SK-N-SH (cell line): ENCODE measurements around the gene ARHGAP26.

ENCODE experiments used
- GABPA ChIP-seq: IDR thresholded peaks from 2 replicates; pipeline ENCODE4 v1.4.0; 2012; ENCODE audit warnings: low read depth, mild to moderate bottlenecking
- TF ChIP-seq, protein P1 (sequence below): IDR thresholded peaks from 2 replicates; pipeline ENCODE4 v1.6.1; 2012; ENCODE audit warnings: mild to moderate bottlenecking, low read depth, low read length, moderate library complexity

DNA sequence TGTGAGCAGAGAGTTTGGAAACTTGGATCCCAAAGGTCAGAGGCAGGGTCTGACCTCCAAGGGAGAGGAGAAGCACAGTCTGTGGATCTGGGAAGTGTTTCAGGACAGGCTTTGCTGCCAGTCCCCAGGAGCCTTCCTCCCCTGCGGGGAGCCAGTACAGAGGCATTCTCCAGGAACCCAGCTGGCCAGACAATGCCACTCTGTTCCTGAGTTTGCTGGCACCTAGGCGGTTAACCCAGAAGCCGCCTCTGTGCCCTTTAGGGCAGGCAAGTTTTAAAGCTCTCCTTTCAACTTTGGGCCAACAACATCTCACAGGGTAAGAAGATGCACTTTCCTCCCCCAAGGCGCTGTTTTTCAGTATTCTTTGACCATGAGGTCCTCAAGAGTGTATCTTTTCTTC is 47.3 kb upstream of the ARHGAP26 start:
- TF ChIP-seq GABPA, result no peak
- TF ChIP-seq, protein P1, sequence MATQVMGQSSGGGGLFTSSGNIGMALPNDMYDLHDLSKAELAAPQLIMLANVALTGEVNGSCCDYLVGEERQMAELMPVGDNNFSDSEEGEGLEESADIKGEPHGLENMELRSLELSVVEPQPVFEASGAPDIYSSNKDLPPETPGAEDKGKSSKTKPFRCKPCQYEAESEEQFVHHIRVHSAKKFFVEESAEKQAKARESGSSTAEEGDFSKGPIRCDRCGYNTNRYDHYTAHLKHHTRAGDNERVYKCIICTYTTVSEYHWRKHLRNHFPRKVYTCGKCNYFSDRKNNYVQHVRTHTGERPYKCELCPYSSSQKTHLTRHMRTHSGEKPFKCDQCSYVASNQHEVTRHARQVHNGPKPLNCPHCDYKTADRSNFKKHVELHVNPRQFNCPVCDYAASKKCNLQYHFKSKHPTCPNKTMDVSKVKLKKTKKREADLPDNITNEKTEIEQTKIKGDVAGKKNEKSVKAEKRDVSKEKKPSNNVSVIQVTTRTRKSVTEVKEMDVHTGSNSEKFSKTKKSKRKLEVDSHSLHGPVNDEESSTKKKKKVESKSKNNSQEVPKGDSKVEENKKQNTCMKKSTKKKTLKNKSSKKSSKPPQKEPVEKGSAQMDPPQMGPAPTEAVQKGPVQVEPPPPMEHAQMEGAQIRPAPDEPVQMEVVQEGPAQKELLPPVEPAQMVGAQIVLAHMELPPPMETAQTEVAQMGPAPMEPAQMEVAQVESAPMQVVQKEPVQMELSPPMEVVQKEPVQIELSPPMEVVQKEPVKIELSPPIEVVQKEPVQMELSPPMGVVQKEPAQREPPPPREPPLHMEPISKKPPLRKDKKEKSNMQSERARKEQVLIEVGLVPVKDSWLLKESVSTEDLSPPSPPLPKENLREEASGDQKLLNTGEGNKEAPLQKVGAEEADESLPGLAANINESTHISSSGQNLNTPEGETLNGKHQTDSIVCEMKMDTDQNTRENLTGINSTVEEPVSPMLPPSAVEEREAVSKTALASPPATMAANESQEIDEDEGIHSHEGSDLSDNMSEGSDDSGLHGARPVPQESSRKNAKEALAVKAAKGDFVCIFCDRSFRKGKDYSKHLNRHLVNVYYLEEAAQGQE, result no peak
